Fibroblast of the aortic adventitia (primary cell): ENCODE results near the gene RHOU. TPM values are rescaled to one million over a fixed set of nuclear protein-coding genes. Genes with fewer than 3 reads are reported as not detected.

Experiments
- DNase-seq: peaks from one replicate; pipeline ENCODE4 v3.0.0-alpha.2; 2010; ENCODE audit warnings: low read depth
- H3K4me3 ChIP-seq: 2 replicates; pipeline ENCODE4 v1.5.1; 2011; ENCODE audit warnings: low read depth, mild to moderate bottlenecking, control low read depth, low read length, moderate library complexity
- CTCF ChIP-seq: IDR thresholded peaks from 2 replicates; pipeline ENCODE4 v1.5.1; 2011; ENCODE audit warnings: mild to moderate bottlenecking, low read length, control low read depth, inconsistent platforms; ENCODE audit not compliant: insufficient read depth
- total RNA-seq: library from RNA; depleted of rRNA; stranded (reverse); fragments of >200 nt; gene quantifications from 2 replicates; pipeline ENCODE4 v1.2.3, GENCODE V29; 2012; ENCODE audit warnings: low replicate concordance

RHOU gene
- total RNA-seq, 1 donor = 4.2 TPM

GRCh38 chr1:228736844-228737445 lies 1.7 kb downstream of the RHOU start:
- DNase-seq = no peak
- H3K4me3 ChIP-seq = peak overlapping the region; percentile 72
- TF ChIP-seq CTCF = no peak

- H3K4me3 ChIP-seq = no peak overlapping the region
- DNase-seq = no peak
- TF ChIP-seq CTCF = no peak
These were observed 2.3 kb downstream of the RHOU start for GRCh38 chr1:228737601-228738041.

GRCh38 chr1:228739826-228740225 lies 4.5 kb downstream of the RHOU start:
- no peak overlapping the region for H3K4me3 ChIP-seq
- no peak for TF ChIP-seq CTCF

GRCh38 chr1:228740543-228741317 lies 5.5 kb downstream of the RHOU start:
- H3K4me3 ChIP-seq = no peak overlapping the region
- no peak for DNase-seq
- no peak for TF ChIP-seq CTCF

More at GRCh38 chr1:228739826-228740225, 4.5 kb downstream of the RHOU start:
- no peak for DNase-seq

- H3K4me3 ChIP-seq = no peak overlapping the region
- DNase-seq = no peak
- TF ChIP-seq CTCF = no peak
These were observed 7.1 kb downstream of the RHOU start for GRCh38 chr1:228742281-228742860.

- no peak for DNase-seq
These were observed 8.1 kb downstream of the RHOU start for GRCh38 chr1:228743405-228743804.

More at GRCh38 chr1:228743405-228743804, 8.1 kb downstream of the RHOU start:
- TF ChIP-seq CTCF = no peak
- H3K4me3 ChIP-seq = no peak overlapping the region
